Fibroblast of peridontal ligament (primary cell): Measurements from ENCODE around the gene ASL.
"Not testable (repeated sequence)": the region's sequence is repeated elsewhere in the genome, so short reads cannot be mapped to it uniquely, and the experiment has no call there.

Source experiments
- DNase-seq: peaks from one replicate; pipeline ENCODE4 v3.0.0-alpha.2; 2010; ENCODE audit errors: extremely low read depth

The ASL gene

DNA sequence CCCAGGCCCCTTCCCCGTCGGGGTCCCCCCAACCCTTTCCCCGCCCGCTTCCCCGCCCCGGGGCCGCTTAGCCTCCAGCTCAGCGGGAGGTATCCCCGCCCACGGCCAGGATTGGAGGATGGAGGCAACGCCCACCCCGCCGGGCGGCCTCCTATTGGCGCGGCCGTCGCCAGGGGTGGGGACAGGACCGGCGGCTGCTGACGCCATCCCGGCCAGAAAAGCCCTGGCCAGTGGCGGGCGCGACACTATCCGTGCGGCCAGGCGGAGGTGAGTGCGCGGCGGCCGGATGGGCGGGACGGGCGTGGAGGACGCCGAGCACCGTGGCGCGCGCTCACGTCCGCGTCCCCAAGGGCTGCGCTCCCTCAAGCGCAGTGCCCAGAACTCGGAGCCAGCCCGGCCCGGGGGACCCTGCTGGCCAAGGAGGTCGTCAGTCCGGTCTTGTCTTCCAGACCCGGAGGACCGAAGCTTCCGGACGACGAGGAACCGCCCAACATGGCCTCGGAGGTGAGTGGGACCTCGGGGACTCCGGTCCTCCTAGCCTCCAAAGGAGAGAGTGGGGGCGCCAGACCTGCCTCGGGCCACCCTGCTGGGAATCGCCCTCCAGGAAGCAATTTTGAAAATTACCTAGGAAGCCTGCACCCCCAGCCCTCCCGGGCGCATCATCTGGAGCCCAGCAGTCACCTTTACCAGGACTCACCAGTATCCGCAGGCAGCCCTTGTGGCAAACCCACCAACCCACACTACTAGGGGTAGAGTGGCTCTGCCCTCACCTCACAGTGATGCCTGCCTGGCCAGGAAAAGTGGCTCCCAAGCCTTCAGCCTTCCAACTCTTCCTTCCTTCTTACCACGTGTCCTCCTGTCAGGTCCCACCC, at the start of gene ASL:
ASL (plus strand) TSS at position 230 of the 872 bp plus-strand sequence; CDS start at position 493, 263 bp downstream.
- DNase-seq, result peak; percentile 72

DNA sequence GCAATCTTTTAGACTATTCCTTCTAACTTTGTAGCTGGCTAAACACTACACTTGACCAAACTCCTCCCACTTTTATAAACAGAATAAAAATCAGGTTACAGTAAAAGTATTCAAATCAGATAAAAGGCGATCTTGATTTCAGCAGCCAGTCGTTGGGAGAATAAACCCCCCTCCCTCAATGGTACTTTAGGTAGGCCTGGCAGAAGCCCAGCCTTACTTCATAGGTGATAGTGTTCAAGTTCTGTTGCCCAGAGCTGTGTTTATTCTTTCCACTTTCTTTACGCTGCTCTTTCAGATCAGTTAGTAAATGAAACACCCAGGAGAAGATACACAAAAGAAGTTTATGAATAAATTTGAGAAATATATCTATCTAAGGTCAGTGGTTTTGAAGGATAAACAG, 47.3 kb upstream of the ASL start:
- DNase-seq, result not testable (repeated sequence)

DNA sequence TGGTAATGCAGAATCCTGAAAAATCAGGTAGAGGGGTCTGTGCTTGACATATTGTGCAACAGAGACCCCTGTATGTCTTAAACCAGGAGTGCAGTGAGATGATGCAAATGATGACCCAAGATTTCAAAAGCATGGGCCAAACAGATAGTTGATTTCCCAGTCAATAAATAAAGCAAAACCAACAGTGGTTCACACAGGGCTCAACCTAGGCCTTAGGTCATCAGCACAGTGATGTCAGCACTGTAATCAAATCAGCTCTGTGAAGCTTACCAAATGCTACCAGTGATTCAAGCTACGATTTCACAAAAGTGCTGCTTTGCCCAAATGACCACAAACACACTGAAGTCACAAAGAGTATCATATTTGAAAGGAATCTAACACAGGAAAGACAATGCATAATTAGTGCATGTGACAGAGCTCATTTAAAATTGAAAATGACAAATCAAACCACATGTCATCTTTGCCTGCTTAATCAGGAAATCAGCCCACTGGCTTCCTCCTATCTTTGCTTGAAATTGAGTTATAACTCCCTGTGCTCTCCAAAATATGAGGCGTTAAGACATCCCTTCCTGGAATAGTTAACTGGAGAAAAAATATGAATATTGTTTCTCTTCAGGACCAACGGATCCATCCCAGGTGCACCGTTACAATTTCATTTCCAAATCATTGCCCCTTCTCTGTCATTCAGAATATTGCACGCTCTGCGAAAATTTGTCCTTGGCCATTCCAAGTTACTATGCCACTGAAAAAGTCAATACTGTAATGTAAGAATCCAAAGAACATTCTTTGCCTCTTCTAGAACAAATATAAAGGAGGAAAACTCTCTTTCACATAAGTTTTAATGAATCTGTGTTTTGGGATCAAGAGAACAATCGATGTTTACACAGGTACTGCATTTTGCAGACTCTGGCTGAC, 41.9 kb upstream of the ASL start:
- peak; percentile 68 for DNase-seq

DNA sequence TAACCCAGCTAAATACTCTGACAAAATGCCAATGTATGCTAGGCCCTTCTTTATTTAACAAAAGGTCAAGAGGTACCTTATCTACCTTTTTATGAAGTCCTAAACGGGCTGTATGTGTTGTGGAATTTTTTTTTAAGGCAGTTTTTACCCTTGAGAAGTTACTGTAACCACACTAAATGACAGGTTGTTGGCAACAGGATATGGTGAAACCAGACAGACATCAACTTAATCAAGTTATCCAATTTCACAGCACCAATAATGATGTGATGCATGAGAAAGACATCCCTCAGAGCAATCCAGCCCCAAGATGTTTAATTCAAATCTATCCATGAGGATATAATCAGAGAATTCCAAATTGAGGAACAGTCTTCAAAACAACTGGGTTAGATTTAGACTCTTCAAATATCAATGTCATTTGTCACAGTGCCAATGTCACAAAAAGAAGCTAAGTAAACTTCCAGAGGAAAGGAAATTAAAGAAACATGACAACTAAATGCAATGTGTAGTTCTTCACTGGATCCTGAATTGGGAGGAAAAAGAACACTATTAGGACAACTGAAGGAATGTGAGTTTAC, 41.1 kb upstream of the ASL start:
- DNase-seq, result peak; percentile 47

DNA sequence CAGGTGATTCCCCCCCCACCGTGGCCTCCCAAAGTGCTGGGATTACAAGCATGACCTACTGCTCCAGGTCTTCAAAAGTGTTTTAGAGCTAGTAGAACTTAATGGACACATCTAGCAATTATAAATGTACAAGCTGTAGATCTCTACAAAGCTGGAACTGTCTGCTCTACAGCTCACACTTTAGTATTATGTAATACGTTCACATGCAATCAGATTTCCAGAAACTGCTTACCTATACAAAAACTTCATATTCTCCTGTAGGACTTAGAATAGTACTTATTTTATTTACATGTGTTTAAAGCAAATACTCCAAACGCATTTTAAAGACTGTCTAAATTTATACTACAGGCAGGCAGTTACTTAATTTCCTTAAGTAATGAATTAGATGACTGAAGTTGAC, 39.2 kb upstream of the ASL start:
- DNase-seq, result no peak

GRCh38 chr7:66036788-66037187, 38.8 kb upstream of the ASL start:
- no peak for DNase-seq

GRCh38 chr7:66039094-66039670, 36.4 kb upstream of the ASL start:
- no peak for DNase-seq

GRCh38 chr7:66043681-66044497, 31.7 kb upstream of the ASL start:
- no peak for DNase-seq

GRCh38 chr7:66044498-66044854, 31.1 kb upstream of the ASL start:
- not testable (repeated sequence) for DNase-seq

- peak; percentile 94 for DNase-seq
Measured at GRCh38 chr7:66047426-66047825, 28.2 kb upstream of the ASL start.

DNA sequence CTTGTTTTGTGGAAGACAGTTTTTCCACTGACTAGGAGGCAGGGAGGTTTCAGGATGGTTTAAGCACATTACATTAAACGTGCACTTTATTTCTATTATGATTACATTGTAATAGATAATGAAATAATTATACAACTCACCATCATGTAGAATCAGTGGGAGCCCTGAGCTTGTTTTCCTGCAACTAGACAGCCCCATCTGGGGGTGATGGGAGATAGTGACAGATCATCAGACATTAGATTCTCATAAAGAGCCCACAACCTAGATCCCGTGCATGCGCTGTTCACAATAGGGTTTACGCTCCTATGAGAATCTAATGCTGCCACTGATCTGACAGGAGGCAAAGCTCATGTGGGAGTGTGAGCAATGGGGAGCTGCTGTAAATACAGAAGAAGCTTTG, 25.7 kb upstream of the ASL start:
- DNase-seq, result not testable (repeated sequence)

- no peak for DNase-seq
Measured at GRCh38 chr7:66050337-66050957, 25.2 kb upstream of the ASL start.

- peak; percentile 98 for DNase-seq
Measured at GRCh38 chr7:66050990-66051448, 24.6 kb upstream of the ASL start.

DNA sequence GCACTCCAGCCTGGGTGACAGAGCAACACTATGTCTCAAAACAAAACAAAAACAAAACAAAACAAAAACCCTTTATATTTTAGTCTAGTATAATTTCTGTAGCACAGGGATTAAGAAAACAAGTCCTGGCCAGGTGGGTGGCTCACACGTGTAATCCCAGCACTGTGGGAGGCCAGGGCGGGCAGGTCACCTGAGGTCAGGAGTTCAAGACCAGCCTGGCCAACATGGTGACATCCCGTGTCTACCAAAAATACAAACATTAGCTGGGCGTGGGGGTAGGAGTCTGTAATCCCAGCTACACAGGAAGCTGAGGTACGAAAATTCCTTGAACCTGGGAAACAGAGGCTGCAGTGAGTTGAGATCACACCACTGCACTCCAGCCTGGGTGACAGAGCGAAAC, 23.2 kb upstream of the ASL start:
- no peak for DNase-seq

- DNase-seq, result no peak
Measured at GRCh38 chr7:66054063-66054462, 21.6 kb upstream of the ASL start.

DNA sequence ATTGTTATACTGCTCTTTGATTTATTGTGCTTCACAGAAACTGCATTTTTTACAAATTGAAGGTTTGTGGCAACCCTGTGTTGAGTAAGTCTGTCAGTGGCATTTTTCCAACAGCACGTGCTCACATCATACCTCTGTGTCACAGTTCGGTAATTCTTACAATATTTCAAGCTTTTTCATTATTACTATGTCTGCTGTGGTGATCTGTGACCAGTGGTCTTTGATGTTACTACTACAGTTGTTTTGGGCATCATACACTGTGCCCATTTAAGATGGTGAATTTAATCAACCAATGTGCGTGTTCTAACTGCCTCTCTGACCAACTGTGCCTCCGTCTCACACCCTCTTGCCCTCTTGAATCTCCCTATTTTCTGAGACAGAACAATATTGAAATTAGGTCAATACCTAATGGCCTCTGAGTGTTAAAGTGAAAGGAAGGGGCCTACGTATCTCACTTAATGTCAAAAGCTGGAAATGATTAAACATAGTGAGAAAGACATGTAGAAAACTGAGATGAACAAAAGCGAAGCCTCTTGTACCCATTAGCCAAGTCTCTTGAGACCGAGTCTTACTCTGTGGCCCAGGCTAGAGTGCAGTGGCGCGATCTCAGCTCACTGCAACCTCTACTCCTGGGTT, 20.2 kb upstream of the ASL start:
- DNase-seq, result peak; percentile 70

DNA sequence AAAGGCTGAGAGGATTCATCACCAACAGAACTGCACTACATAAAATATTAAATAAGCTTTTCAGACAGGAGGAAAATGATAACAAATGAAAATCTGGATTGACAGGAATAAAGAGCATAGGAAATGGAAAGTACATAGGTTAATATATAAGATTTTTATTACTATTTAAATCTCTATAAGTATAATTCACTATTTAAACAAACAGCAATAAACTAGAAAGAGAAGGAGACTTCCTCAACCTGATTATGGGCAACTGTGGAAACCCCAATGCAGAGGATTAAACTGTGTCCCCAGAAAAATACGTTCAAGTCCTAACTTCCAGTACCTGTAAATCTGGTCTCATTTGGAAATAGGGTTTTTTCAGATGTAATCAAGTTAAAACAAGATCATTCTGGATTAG, 14.8 kb upstream of the ASL start:
- DNase-seq, result no peak

GRCh38 chr7:66069732-66070131, 5.9 kb upstream of the ASL start:
- no peak for DNase-seq

DNA sequence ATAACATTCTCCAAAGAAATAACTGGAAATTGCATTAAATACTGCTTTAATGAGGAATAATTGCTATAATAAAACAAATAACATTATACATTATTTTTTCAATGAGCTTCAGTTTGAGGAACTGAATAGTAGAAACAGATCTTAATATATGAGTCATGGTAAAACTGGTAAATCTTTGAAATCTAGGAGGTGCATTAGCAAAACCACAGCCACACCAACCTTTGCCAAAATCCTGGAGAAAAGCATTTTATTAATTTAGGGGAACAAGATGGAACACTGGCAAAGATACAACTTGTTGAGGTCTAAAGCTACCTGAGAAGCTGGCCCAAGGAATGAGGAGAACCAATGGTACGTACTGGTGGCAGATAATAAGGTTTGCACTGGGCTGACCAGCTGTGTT, 5.4 kb upstream of the ASL start:
- no peak for DNase-seq

DNA sequence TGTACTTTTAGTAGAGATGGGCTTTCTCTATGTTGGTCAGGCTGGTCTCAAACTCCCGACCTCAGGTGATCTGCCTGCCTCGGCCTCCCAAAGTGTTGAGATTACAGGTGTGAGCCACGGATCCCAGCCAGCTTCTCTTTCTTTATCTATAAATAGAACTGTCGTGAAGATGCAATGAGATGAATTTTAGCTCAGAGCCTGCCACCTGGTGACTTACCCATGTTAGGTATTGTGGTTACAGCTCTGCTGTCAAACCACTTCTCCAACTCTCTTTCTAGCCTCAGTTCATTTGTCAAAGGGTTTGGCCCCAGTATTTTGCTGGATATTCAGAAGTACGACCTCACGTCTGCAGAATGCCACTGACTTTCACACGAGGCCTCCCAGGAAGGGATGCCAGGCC, 3.4 kb upstream of the ASL start:
- DNase-seq, result not testable (repeated sequence)
